Neural cell (in vitro differentiated cells): ENCODE results near the gene SEMA3F.

Experiments
- CTCF ChIP-seq: fragments of 450-650 bp; IDR thresholded peaks from 2 replicates; pipeline ENCODE4 v1.5.1; 2014; ENCODE audit warnings: antibody characterized with exemption, mild to moderate bottlenecking, moderate library complexity; ENCODE audit not compliant: poor library complexity, severe bottlenecking
- EZH2 ChIP-seq: fragments of 200-600, 300-800 bp; shearing (Covaris generic), sonication (generic); IDR thresholded peaks from 2 replicates; pipeline ENCODE4 v1.6.1; 2014; ENCODE audit warnings: antibody characterized with exemption, low read length, borderline replicate concordance, mild to moderate bottlenecking; ENCODE audit not compliant: insufficient read depth, poor library complexity, severe bottlenecking
- POLR2AphosphoS5 ChIP-seq: IDR thresholded peaks from 2 replicates; pipeline ENCODE4 v1.6.1; 2012
- SMC3 ChIP-seq: fragments of 450-650 bp; conservative IDR thresholded peaks from 2 replicates; pipeline ENCODE4 v1.6.1; 2014; ENCODE audit warnings: antibody characterized with exemption, mild to moderate bottlenecking, moderate library complexity; ENCODE audit not compliant: poor library complexity

GRCh38 chr3:50165910-50166538, 10.9 kb downstream of the SEMA3F start:
- TF ChIP-seq CTCF (no peak), POLR2AphosphoS5 (no peak), SMC3 (no peak), EZH2 (no peak)
